Upper lobe of left lung (tissue), 6 donors: ENCODE results near the gene SELENOK. TPM values are rescaled to one million over a fixed set of nuclear protein-coding genes. Genes with fewer than 3 reads are reported as not detected.
"Not testable (repeated sequence)": the region's sequence is repeated elsewhere in the genome, so short reads cannot be mapped to it uniquely, and the experiment has no call there.

Experiments
- ATAC-seq, 2 donors: fragments of 200-7000 bp; cut with Tn5 transposase; one replicate each; pipeline ENCODE4 v1.9.1; 2022; ENCODE audit warnings: mild to moderate bottlenecking in 2 of 2, moderate library complexity in 2 of 2; ENCODE audit not compliant: low FRiP score in 2 of 2
- DNase-seq, 2 donors: peaks; one replicate each; pipeline ENCODE4 v3.0.0-alpha.2; 2019 to 2020
- H3K27ac ChIP-seq, 4 donors: fragments of 200-600 bp; sonication (generic); one replicate each; pipeline ENCODE4 v1.5.1; 2016 to 2019
- H3K27me3 ChIP-seq, 4 donors: fragments of 200-600 bp; sonication (generic); one replicate each; pipeline ENCODE4 v1.5.1; 2017 to 2019
- H3K36me3 ChIP-seq, 4 donors: fragments of 200-600 bp; sonication (generic); one replicate each; pipeline ENCODE4 v1.5.1; 2016 to 2019
- H3K4me1 ChIP-seq, 4 donors: fragments of 200-600 bp; sonication (generic); one replicate each; pipeline ENCODE4 v1.5.1; 2018 to 2019
- H3K4me3 ChIP-seq, 4 donors: fragments of 200-600 bp; sonication (generic); one replicate each; pipeline ENCODE4 v1.5.1; 2017 to 2019; ENCODE audit warnings: mild to moderate bottlenecking in 2 of 4, moderate library complexity in 1 of 4
- H3K9me3 ChIP-seq, 4 donors: fragments of 200-600 bp; sonication (generic); one replicate each; pipeline ENCODE4 v1.5.1; 2018 to 2019
- CTCF ChIP-seq, 6 experiments: fragments of 450-650 bp in 4 of 6; fragments of 200-600 bp in 2 of 6; sonication (generic) in 2 of 6; IDR thresholded peaks; one replicate each; pipeline ENCODE4 v1.5.1; 2016 to 2019; ENCODE audit warnings: antibody characterized with exemption in 6 of 6
- EP300 ChIP-seq, 4 donors: sonication (generic); formaldehyde crosslinking; IDR thresholded peaks; one replicate each; pipeline ENCODE4 v1.5.1; 2017; ENCODE audit warnings: antibody characterized with exemption in 4 of 4, control low read depth in 2 of 4
- POLR2A ChIP-seq, 4 donors: fragments of 450-650 bp; IDR thresholded peaks; one replicate each; pipeline ENCODE4 v1.5.1; 2016 to 2017; ENCODE audit warnings: antibody characterized with exemption in 4 of 4, mild to moderate bottlenecking in 2 of 4
- POLR2AphosphoS5 ChIP-seq, 2 donors: sonication (generic); formaldehyde crosslinking; IDR thresholded peaks; one replicate each; pipeline ENCODE4 v1.5.1; 2017; ENCODE audit warnings: antibody characterized with exemption in 2 of 2
- whole genome bisulfite sequencing, 2 donors: methylation state at CpG; one replicate each; pipeline ENCODE4 v1.1.5; 2017 to 2018; 5-methylcytosine and 5-hydroxymethylcytosine counted together
- total RNA-seq, 6 donors: library from RNA; depleted of rRNA in 4 of 6; stranded (reverse); fragments of >200 nt in 4 of 6; gene quantifications; one replicate each; pipeline versions ENCODE4 v1.1.0 to v1.2.1, GENCODE V29; 2016 to 2021
- donor health status: DM: no; HTN: no; CAD: no; lungs with moderate emphysema.
- donor health status: DM: no; HTN: yes; CAD: no; lungs with severe emphysema.

Gene SELENOK
- total RNA-seq, 6 donors from 2014 or later: 9.4 to 97.3 (median 44.0) TPM

DNA sequence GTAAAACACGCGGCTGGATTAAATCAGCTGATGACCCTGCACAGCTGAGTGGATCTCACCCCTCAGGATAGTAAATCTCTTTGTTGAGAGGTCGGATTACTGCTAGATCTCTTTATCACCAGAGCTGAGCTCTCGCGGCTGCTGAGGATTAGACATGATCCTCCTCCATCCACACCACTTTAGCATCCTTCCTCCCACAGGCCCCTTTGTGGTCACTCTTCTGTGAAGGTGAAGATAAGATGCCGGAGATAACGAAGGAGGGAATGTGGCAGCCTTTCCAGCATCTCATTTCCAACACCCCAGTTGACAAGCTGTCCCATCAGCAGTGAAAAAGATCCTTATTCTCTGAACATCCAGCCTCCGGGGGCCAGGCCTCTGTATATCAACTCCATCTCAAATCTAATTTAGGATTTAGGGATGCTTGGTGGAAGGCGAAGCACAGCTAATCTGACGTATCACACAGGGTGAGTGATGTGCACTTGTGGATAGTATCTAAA is 47.5 kb upstream of the SELENOK start:
- Histone ChIP-seq H3K27ac (no peak overlapping the region), H3K36me3 (no peaks in the 10 kb centered on the region), H3K4me3 (no peak overlapping the region), H3K4me1 (no peaks in the 10 kb centered on the region), H3K27me3 (no peaks in the 10 kb centered on the region), H3K9me3 (peaks cover 0 to 11% (median 4%) of the 10 kb centered on the region in 4 donors)
- no peak for ATAC-seq
- TF ChIP-seq EP300 (IDR thresholded peaks at IDR 0.05) (no peak), POLR2AphosphoS5 (IDR thresholded peaks at IDR 0.05) (no peak), CTCF (IDR thresholded peaks at IDR 0.05) (no peak), POLR2A (IDR thresholded peaks at IDR 0.05) (no peak)
- DNase-seq: no peak
- 28 to 42% methylated on average over 10 of the region's 10 CpGs for WGBS, 2 donors

GRCh38 chr3:53938645-53939044 is 47.0 kb upstream of the SELENOK start:
- Histone ChIP-seq H3K27ac (no peak overlapping the region), H3K36me3 (no peaks in the 10 kb centered on the region), H3K4me3 (no peak overlapping the region), H3K4me1 (no peaks in the 10 kb centered on the region), H3K27me3 (no peaks in the 10 kb centered on the region), H3K9me3 (peaks cover 0 to 11% (median 4%) of the 10 kb centered on the region in 4 donors)
- ATAC-seq: peak in 1 of 2 donors; percentile 60
- WGBS, 2 donors: 2 to 3% methylated on average over 2 of the region's 2 CpGs
- peak; percentile 40 to 79 (median 72) for TF ChIP-seq CTCF (IDR thresholded peaks at IDR 0.05)
- no peak for TF ChIP-seq EP300 (IDR thresholded peaks at IDR 0.05)
- no peak for DNase-seq

DNA sequence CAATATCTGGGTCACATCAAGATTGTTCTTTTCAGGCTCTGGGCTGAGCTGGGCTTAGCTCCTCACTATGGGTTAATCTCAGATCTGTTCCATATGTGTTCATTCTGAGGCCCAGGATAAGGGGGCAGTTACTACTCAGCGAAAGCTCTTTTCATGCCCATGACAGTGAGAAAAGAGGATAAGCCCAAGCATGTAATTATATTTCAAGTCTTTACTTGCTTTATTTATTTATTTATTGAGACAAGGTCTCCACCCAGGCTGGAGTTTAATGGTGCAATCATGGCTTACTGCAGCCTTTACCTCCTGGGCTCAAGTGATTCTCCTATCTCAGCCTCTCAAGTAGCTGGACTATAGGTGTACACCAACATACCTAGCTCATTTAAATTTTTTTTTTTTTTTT is 44.7 kb upstream of the SELENOK start:
- no peak overlapping the region for H3K4me3 ChIP-seq
- DNase-seq (no peak), ATAC-seq (no peak)
- WGBS, 2 donors: 84 to 93% methylated on average over 1 of the region's 1 CpG
- H3K27ac ChIP-seq: no peak overlapping the region
- H3K9me3 ChIP-seq: peaks cover 0 to 11% (median 4%) of the 10 kb centered on the region in 4 donors
- H3K36me3 ChIP-seq: no peaks in the 10 kb centered on the region
- no peaks in the 10 kb centered on the region for H3K4me1 ChIP-seq
- H3K27me3 ChIP-seq: no peaks in the 10 kb centered on the region
- TF ChIP-seq POLR2AphosphoS5 (IDR thresholded peaks at IDR 0.05): no peak
- TF ChIP-seq CTCF (IDR thresholded peaks at IDR 0.05): no peak
- TF ChIP-seq POLR2A (IDR thresholded peaks at IDR 0.05): no peak
- TF ChIP-seq EP300 (IDR thresholded peaks at IDR 0.05): no peak

GRCh38 chr3:53935283-53935901 is 43.7 kb upstream of the SELENOK start:
- ATAC-seq (no peak), DNase-seq (no peak)
- no peak for TF ChIP-seq EP300 (IDR thresholded peaks at IDR 0.05)
- no peak for TF ChIP-seq POLR2A (IDR thresholded peaks at IDR 0.05)
- no peak for TF ChIP-seq CTCF (IDR thresholded peaks at IDR 0.05)
- no peak for TF ChIP-seq POLR2AphosphoS5 (IDR thresholded peaks at IDR 0.05)
- Histone ChIP-seq H3K4me3 (no peak overlapping the region), H3K36me3 (no peaks in the 10 kb centered on the region), H3K9me3 (peaks cover 0 to 11% (median 4%) of the 10 kb centered on the region in 4 donors), H3K27me3 (no peaks in the 10 kb centered on the region), H3K4me1 (no peaks in the 10 kb centered on the region), H3K27ac (no peak overlapping the region)
- WGBS, 2 donors: 0 to 4% methylated on average over 1 of the region's 1 CpG

DNA sequence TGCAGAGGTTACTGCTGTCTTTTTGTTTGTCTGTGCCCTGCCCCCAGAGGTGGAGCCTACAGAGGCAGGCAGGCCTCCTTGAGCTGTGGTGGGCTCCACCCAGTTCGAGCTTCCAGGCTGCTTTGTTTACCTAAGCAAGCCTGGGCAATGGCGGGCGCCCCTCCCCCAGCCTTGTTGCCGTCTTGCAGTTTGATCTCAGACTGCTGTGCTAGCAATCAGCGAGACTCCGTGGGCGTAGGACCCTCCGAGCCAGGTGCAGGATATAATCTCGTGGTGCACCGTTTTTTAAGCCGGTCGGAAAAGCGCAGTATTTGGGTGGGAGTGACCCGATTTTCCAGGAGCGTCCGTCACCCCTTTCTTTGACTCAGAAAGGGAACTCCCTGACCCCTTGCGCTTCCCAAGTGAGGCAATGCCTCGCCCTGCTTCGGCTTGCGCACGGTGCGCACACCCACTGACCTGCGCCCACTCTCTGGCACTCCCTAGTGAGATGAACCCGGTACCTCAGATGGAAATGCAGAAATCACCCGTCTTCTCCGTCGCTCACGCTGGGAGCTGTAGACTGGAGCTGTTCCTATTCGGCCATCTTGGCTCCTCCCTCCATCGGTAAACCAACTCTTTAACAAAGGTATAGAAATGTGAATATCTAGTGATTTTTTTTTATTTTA is 35.7 kb upstream of the SELENOK start:
- not testable (repeated sequence) for H3K27ac ChIP-seq, H3K9me3 ChIP-seq, H3K4me1 ChIP-seq, ATAC-seq, H3K36me3 ChIP-seq, H3K27me3 ChIP-seq, H3K4me3 ChIP-seq
- 78 to 87% methylated on average over 24 to 30 of the region's 30 CpGs for WGBS, 2 donors
- peak in 1 of 2 donors; percentile 30 for DNase-seq
